ENCODE results near the gene PEBP1.

The PEBP1 gene

DNA sequence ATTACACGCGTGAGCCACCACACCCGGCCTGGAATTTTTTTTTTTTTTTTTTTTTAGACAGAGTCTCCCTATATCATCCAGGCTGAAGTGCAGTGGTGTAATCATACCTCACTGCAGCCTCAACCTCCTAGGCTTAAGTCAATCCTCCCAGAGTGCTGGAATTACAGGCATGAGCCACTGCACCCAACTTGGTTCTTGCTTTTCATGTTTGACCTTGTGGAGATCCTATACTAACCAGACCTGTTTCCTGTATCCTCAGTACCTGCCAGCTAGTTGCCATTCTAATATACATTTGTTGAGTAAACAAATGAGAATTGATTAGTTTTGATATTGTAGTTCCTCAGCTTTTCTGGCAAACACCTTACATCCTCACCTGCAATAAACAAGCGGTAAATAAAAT, 28.9 kb upstream of the PEBP1 start:
- no peak for DNase-seq
- H3K27ac ChIP-seq, result no peak overlapping the region

GRCh38 chr12:118107694-118108093, 28.2 kb upstream of the PEBP1 start:
- DNase-seq, result no peak
- Histone ChIP-seq H3K27ac (no peak overlapping the region), H3K27me3 (ENCODE audit: insufficient read depth, low read depth, severe bottlenecking) (no peaks in the 10 kb centered on the region), H3K9me3 (ENCODE audit: severe bottlenecking) (no peaks in the 10 kb centered on the region), H3K36me3 (no peaks in the 10 kb centered on the region; the same call in 1 of the 2 replicates), H3K4me3 (ENCODE audit: low read depth, low read length) (no peak overlapping the region)
- TF ChIP-seq, protein P1, sequence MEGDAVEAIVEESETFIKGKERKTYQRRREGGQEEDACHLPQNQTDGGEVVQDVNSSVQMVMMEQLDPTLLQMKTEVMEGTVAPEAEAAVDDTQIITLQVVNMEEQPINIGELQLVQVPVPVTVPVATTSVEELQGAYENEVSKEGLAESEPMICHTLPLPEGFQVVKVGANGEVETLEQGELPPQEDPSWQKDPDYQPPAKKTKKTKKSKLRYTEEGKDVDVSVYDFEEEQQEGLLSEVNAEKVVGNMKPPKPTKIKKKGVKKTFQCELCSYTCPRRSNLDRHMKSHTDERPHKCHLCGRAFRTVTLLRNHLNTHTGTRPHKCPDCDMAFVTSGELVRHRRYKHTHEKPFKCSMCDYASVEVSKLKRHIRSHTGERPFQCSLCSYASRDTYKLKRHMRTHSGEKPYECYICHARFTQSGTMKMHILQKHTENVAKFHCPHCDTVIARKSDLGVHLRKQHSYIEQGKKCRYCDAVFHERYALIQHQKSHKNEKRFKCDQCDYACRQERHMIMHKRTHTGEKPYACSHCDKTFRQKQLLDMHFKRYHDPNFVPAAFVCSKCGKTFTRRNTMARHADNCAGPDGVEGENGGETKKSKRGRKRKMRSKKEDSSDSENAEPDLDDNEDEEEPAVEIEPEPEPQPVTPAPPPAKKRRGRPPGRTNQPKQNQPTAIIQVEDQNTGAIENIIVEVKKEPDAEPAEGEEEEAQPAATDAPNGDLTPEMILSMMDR (IDR thresholded peaks at IDR 0.05; ENCODE audit: low read depth, low read length), result no peak

More for the DNA sequence above, 28.9 kb upstream of the PEBP1 start:
- Histone ChIP-seq H3K36me3 (no peaks in the 10 kb centered on the region; the same call in 1 of the 2 replicates), H3K9me3 (ENCODE audit: severe bottlenecking) (no peaks in the 10 kb centered on the region), H3K27me3 (ENCODE audit: insufficient read depth, low read depth, severe bottlenecking) (no peaks in the 10 kb centered on the region), H3K4me3 (ENCODE audit: low read depth, low read length) (no peak overlapping the region)
- TF ChIP-seq, protein P1 (IDR thresholded peaks at IDR 0.05; ENCODE audit: low read depth, low read length), result no peak

DNA sequence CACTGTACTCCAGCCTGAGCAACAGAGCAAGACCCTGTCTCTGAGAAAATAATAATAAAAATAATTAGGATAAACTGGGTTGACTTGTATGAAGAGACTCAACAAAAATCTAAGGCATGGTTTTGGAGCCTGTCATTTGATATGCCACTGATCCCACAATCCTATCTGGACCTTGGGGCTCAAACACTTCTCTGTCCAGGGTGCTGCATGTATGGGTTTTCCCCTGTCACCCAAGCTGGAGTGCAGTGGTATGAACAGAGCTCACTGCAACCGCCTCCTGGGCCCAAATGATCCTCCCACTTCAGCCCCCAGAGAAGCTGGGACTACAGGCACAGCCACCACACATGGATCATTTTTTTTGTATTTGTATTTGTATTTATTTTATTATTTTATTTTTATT, 26.8 kb upstream of the PEBP1 start:
- no peaks in the 10 kb centered on the region for H3K27me3 ChIP-seq (ENCODE audit: insufficient read depth, low read depth, severe bottlenecking)
- no peak for DNase-seq
- H3K4me3 ChIP-seq (ENCODE audit: low read depth, low read length), result no peak overlapping the region
- no peaks in the 10 kb centered on the region for H3K9me3 ChIP-seq (ENCODE audit: severe bottlenecking)
- TF ChIP-seq, protein P1 (IDR thresholded peaks at IDR 0.05; ENCODE audit: low read depth, low read length), result no peak
- no peak overlapping the region for H3K27ac ChIP-seq
- H3K36me3 ChIP-seq, result no peaks in the 10 kb centered on the region

GRCh38 chr12:118119449-118119879, 16.5 kb upstream of the PEBP1 start:
- DNase-seq, result no peak
- Histone ChIP-seq H3K36me3 (no peaks in the 10 kb centered on the region), H3K27me3 (ENCODE audit: insufficient read depth, low read depth, severe bottlenecking) (no peaks in the 10 kb centered on the region), H3K27ac (peak overlapping the region; percentile 22; the same call in 1 of the 2 replicates), H3K9me3 (ENCODE audit: severe bottlenecking) (no peaks in the 10 kb centered on the region), H3K4me3 (ENCODE audit: low read depth, low read length) (no peak overlapping the region)
- TF ChIP-seq, protein P1 (IDR thresholded peaks at IDR 0.05; ENCODE audit: low read depth, low read length), result no peak

DNA sequence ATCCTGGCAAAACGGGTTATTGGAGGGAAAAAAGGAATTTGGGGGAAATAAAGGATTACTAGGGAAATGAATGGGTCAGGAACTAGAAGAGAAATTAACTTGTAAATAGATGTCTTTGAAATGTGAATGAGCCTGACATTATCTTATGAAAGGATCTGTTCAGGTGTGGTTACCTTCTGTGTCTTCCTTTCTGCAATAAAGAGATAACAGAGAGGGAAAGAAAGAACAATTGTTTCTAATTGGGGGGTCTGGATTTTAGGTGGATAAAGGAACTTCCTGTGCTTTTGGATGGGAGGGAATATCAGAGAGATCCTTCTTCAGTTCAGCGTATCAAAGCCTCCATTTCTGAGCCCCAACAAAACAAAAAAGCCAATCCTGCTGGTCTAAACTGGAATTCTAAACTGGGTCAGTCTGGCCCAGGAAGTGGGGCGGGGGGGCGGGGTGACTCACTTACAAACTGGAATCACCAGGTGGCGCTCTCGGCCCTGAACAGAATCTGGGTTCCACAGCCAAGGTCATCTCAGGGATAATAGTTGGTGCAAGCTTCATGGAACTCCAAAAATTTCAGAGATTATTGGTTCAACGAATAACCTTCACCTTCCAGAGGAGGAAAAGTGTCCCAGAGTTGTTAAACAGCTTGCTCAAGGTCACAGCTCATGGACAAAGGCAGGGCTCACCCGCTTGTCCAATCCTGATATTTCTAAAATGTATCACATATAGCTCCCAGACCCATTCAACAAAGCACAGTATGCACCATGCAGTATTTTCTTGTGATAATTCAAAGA, 15.2 kb upstream of the PEBP1 start:
- no peaks in the 10 kb centered on the region for H3K27me3 ChIP-seq (ENCODE audit: insufficient read depth, low read depth, severe bottlenecking)
- H3K4me3 ChIP-seq (ENCODE audit: low read depth, low read length), result no peak overlapping the region
- H3K27ac ChIP-seq, result peak overlapping the region; percentile 75
- TF ChIP-seq, protein P1 (IDR thresholded peaks at IDR 0.05; ENCODE audit: low read depth, low read length), result peak; percentile 57
- DNase-seq, result peak; percentile 75
- no peaks in the 10 kb centered on the region for H3K9me3 ChIP-seq (ENCODE audit: severe bottlenecking)
- no peaks in the 10 kb centered on the region for H3K36me3 ChIP-seq

All from WERI-Rb-1 (cell line).